GM21825 (cell line): ENCODE measurements around the gene LMAN2.

ENCODE experiments used
- ATAC-seq: cut with Tn5 transposase; IDR thresholded peaks from one replicate; pipeline ENCODE4 v1.9.1; 2021; ENCODE audit warnings: mild to moderate bottlenecking, moderate library complexity; ENCODE audit not compliant: unreplicated experiment

The LMAN2 gene

DNA sequence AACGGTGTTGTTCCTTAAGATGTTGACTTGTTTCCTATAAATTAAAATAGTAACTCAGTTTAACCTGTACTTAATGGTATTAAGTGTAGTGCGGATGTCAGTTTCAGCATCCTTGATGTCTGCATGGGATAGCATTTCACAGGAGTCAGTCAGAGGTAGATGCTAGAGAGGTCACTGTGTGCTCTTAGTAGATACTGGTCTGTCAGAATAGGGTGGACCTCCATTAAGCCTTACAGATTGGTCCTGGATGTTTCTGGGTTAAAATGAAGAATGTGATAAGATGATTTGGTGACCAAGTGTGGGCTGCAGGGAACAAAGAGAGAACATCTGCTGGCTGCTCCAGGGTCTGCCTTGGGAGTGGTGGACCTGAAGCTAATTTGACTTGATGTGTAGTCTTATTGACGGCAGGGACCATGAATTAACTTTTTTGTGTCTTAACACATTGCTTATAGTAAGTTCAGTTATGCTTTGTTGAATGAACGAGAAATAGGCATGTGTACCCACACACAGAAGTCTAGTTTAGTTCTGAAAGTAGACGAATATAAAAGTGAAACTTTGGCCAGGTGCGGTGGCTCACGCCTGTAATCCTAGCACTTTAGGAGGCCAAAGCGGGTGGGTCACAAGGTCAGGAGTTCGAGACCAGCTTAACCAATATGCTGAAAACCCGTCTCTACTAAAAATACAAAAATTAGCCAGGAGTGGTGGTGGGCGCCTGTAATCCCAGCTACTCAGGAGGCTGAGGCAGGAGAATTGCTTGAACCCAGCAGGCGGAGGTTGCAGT is 60.5 kb downstream of the LMAN2 start:
- ATAC-seq: no peak

DNA sequence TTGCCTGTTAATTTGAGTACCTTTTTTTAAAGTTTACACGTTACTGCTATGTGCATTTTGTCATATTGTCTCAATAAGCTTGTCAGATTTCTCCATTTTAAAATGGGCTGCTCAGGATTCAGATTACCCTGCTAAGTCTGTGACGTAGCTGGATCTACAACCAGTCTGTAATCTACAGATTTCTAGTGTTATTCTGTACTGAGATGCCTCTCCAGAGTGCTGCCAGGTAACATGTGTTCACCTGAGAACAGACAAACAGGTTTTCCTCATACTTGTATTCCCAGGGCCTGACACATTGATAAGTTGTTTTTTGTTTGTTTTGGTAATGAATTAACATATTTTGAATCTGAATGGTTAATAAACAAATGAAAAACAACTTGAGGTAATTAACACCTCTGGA is 63.3 kb downstream of the LMAN2 start:
- ATAC-seq: no peak
